H1 (cell line): ENCODE data around the gene CLDN9. TPM values are rescaled to one million over a fixed set of nuclear protein-coding genes. Genes with fewer than 3 reads are reported as not detected.

Source experiments
- CTCF ChIA-PET: fragments of 300-600 bp; sonication (Branson Sonifier 250); formaldehyde crosslinking; loops from one replicate; lab custom pipeline; 2021; ENCODE audit not compliant: partially characterized antibody; lab: Charles Lee
- POLR2A ChIA-PET: fragments of 300-600 bp; sonication (Branson Sonifier 250); formaldehyde crosslinking; loops from one replicate; lab custom pipeline; 2021; ENCODE audit warnings: inconsistent platforms; ENCODE audit not compliant: partially characterized antibody; lab: Charles Lee
- DNase-seq, 2 experiments: peaks; one replicate each; pipeline versions ENCODE4 v3.0.0 to v3.0.0-alpha.2; 2010 to 2022; ENCODE audit warnings: low spot score in 2 of 2, low read depth in 1 of 2, mixed read lengths in 1 of 2
- FAIRE-seq: peaks from 2 replicates; lab custom pipeline; 2011; peaks lifted over from hg19 to GRCh38; lab: Jason Lieb, UNC
- H2AFZ ChIP-seq: 2 replicates; pipeline ENCODE4 v1.8.1; 2012; ENCODE audit warnings: low read length, inconsistent platforms
- H2AK5ac ChIP-seq: 2 replicates; pipeline ENCODE4 v1.6.1; 2013; ENCODE audit warnings: low read depth, low read length
- H2BK120ac ChIP-seq: replicated peaks from 2 replicates; pipeline ENCODE3; 2013; ENCODE audit warnings: low read depth, low read length, inconsistent platforms
- H2BK12ac ChIP-seq: 2 replicates; pipeline ENCODE4 v1.6.1; 2013; ENCODE audit warnings: low read depth, low read length
- H2BK15ac ChIP-seq: 2 replicates; pipeline ENCODE4 v1.6.1; 2013; ENCODE audit warnings: low read length
- H2BK20ac ChIP-seq: 2 replicates; pipeline ENCODE4 v1.6.1; 2013; ENCODE audit warnings: low read length
- H2BK5ac ChIP-seq: 2 replicates; pipeline ENCODE4 v1.6.1; 2013; ENCODE audit warnings: low read depth, low read length
- H3K14ac ChIP-seq: 2 replicates; pipeline ENCODE4 v1.6.1; 2013; ENCODE audit warnings: inconsistent platforms; ENCODE audit not compliant: insufficient read length
- H3K18ac ChIP-seq: 2 replicates; pipeline ENCODE4 v1.6.1; 2013; ENCODE audit warnings: low read length; ENCODE audit errors: extremely low read depth
- H3K23ac ChIP-seq: 2 replicates; pipeline ENCODE4 v1.6.1; 2013; ENCODE audit warnings: inconsistent platforms; ENCODE audit not compliant: insufficient read length
- H3K23me2 ChIP-seq: 2 replicates; pipeline ENCODE4 v1.6.1; 2013; ENCODE audit warnings: low read depth, low read length
- H3K27ac ChIP-seq: 2 replicates; pipeline ENCODE4 v1.6.1; 2011; ENCODE audit warnings: low read depth, low read length, inconsistent platforms
- H3K27me3 ChIP-seq, 4 experiments: replicated peaks in 1 of 4; 1 replicate in 1 of 4; 2 replicates in 3 of 4; pipeline versions ENCODE4 v1.6.1 to v1.8.1; 2011 to 2013; ENCODE audit warnings: low read length in 3 of 4, mild to moderate bottlenecking in 3 of 4, inconsistent platforms in 2 of 4, mixed read lengths in 2 of 4, moderate library complexity in 1 of 4; ENCODE audit not compliant: control insufficient read depth in 3 of 4, insufficient read depth in 3 of 4; ENCODE audit errors: extremely low read depth in 1 of 4
- H3K36me3 ChIP-seq, 4 experiments: 2 replicates each; pipeline versions ENCODE4 v1.6.1 to v1.8.1; 2011 to 2013; ENCODE audit warnings: mild to moderate bottlenecking in 4 of 4, low read length in 3 of 4, moderate library complexity in 2 of 4, control low read depth in 1 of 4, inconsistent platforms in 1 of 4; ENCODE audit not compliant: insufficient read depth in 4 of 4, control insufficient read depth in 2 of 4
- H3K4ac ChIP-seq: replicated peaks from 2 replicates; pipeline ENCODE3; 2013; ENCODE audit warnings: low read length, low read depth, mixed read lengths, inconsistent platforms; ENCODE audit not compliant: insufficient read length
- H3K4me1 ChIP-seq, 4 experiments: replicated peaks in 1 of 4; 1 replicate in 1 of 4; 2 replicates in 3 of 4; pipeline versions ENCODE4 v1.6.1 to v1.8.1; 2011 to 2013; ENCODE audit warnings: low read length in 3 of 4, inconsistent platforms in 2 of 4, mixed read lengths in 1 of 4; ENCODE audit not compliant: insufficient read depth in 4 of 4, control insufficient read depth in 3 of 4
- H3K4me2 ChIP-seq, 2 experiments: 2 replicates each; pipeline versions ENCODE4 v1.6.1 to v1.8.1; 2011 to 2013; ENCODE audit warnings: low read depth in 2 of 2, low read length in 2 of 2, control low read depth in 1 of 2, inconsistent platforms in 1 of 2, mild to moderate bottlenecking in 1 of 2; ENCODE audit not compliant: insufficient read depth in 1 of 2
- H3K4me3 ChIP-seq, 4 experiments: fragments of 200-600, 300-600 bp in 1 of 4; sonication (generic), shearing (Covaris generic), sonication (Bioruptor Twin) in 1 of 4; 2 replicates each; pipeline versions ENCODE4 v1.5.1 to v1.8.1; 2011 to 2016; ENCODE audit warnings: low read length in 4 of 4, low read depth in 3 of 4, control low read depth in 2 of 4, inconsistent platforms in 2 of 4, mild to moderate bottlenecking in 2 of 4, mixed read lengths in 1 of 4, moderate library complexity in 1 of 4; ENCODE audit not compliant: insufficient read depth in 2 of 4; ENCODE audit errors: extremely low read depth in 1 of 4
- H3K56ac ChIP-seq: replicated peaks from 2 replicates; pipeline ENCODE3; 2013; ENCODE audit warnings: low read depth, mild to moderate bottlenecking, mixed read lengths, low read length, inconsistent platforms; ENCODE audit not compliant: insufficient read length
- H3K79me1 ChIP-seq: 2 replicates; pipeline ENCODE4 v1.6.1; 2013; ENCODE audit warnings: low read depth, low read length, control low read depth
- H3K79me2 ChIP-seq, 2 experiments: 2 replicates each; pipeline versions ENCODE4 v1.6.1 to v1.8.1; 2012 to 2013; ENCODE audit warnings: low read length in 2 of 2, mild to moderate bottlenecking in 2 of 2, inconsistent platforms in 1 of 2; ENCODE audit not compliant: insufficient read depth in 2 of 2, control insufficient read depth in 1 of 2
- H3K9ac ChIP-seq, 4 experiments: replicated peaks in 1 of 4; 1 replicate in 1 of 4; 2 replicates in 3 of 4; pipeline versions ENCODE4 v1.6.1 to v1.8.1; 2011 to 2013; ENCODE audit warnings: low read depth in 3 of 4, low read length in 3 of 4, control low read depth in 2 of 4, mild to moderate bottlenecking in 2 of 4, moderate library complexity in 2 of 4, inconsistent platforms in 1 of 4; ENCODE audit errors: extremely low read depth in 1 of 4
- H3K9me3 ChIP-seq, 2 experiments: 2 replicates each; pipeline versions ENCODE4 v1.6.1 to v1.8.1; 2012 to 2013; ENCODE audit warnings: mild to moderate bottlenecking in 2 of 2, moderate library complexity in 2 of 2, control low read depth in 1 of 2, inconsistent platforms in 1 of 2, low read depth in 1 of 2, low read length in 1 of 2, mixed read lengths in 1 of 2; ENCODE audit not compliant: insufficient read depth in 2 of 2
- H4K20me1 ChIP-seq, 2 experiments: replicated peaks in 1 of 2; 2 replicates each; pipeline versions ENCODE3 to v1.8.1; 2011 to 2013; ENCODE audit warnings: inconsistent platforms in 2 of 2, low read length in 2 of 2, mild to moderate bottlenecking in 1 of 2; ENCODE audit not compliant: insufficient read depth in 2 of 2, control insufficient read depth in 1 of 2
- H4K5ac ChIP-seq: 2 replicates; pipeline ENCODE4 v1.6.1; 2013; ENCODE audit warnings: low read length, low read depth, mixed read lengths, inconsistent platforms; ENCODE audit not compliant: insufficient read length
- H4K8ac ChIP-seq: 2 replicates; pipeline ENCODE4 v1.8.0; 2013; ENCODE audit warnings: mild to moderate bottlenecking, moderate library complexity, low read length, inconsistent platforms; ENCODE audit not compliant: insufficient read depth; ENCODE audit errors: extremely low read depth
- H4K91ac ChIP-seq: replicated peaks from 2 replicates; pipeline ENCODE3; 2013; ENCODE audit warnings: low read length, mixed read lengths, inconsistent platforms; ENCODE audit not compliant: insufficient read length
- CREB1 ChIP-seq: IDR thresholded peaks from 2 replicates; pipeline ENCODE4 v1.6.1; 2012; ENCODE audit warnings: inconsistent platforms
- JUN ChIP-seq: IDR thresholded peaks from 2 replicates; pipeline ENCODE4 v1.6.1; 2011; ENCODE audit warnings: low read depth, mild to moderate bottlenecking, improper control_type of control experiment, low read length
- KDM4A ChIP-seq: IDR thresholded peaks from one replicate; pipeline ENCODE4 v1.7.1; 2012; ENCODE audit warnings: low read depth, mild to moderate bottlenecking, moderate library complexity, low read length, inconsistent platforms; ENCODE audit not compliant: severe bottlenecking
- MAX ChIP-seq: IDR thresholded peaks from 2 replicates; pipeline ENCODE4 v1.6.1; 2012; ENCODE audit warnings: inconsistent platforms
- SUZ12 ChIP-seq: fragments of 200-600 bp; sonication (generic); IDR thresholded peaks from 2 replicates; pipeline ENCODE4 v1.6.1; 2012; ENCODE audit warnings: mild to moderate bottlenecking, inconsistent platforms, low read length, moderate library complexity, mixed read lengths
- YY1 ChIP-seq: IDR thresholded peaks from 2 replicates; pipeline ENCODE4 v1.6.1; 2011; ENCODE audit warnings: low read depth, mild to moderate bottlenecking, low read length
- ZNF274 ChIP-seq: IDR thresholded peaks from 2 replicates; pipeline ENCODE4 v1.7.0; 2012; ENCODE audit warnings: low read length, borderline replicate concordance; ENCODE audit errors: extremely low read depth
- WGBS, 2 experiments: shearing (Covaris generic) in 1 of 2; methylation state at CpG; one replicate each; pipeline versions ENCODE4 v1.1.6 to v1.1.7; 2013 to 2015; ENCODE audit warnings: low lambda C conversion rate in 2 of 2, mixed read lengths in 2 of 2, inconsistent platforms in 1 of 2, low coverage in 1 of 2, missing lambda C conversion rate in 1 of 2; ENCODE audit not compliant: insufficient replicate concordance in 2 of 2, insufficient coverage in 1 of 2, insufficient read length in 1 of 2; ENCODE audit errors: extremely low coverage in 1 of 2, missing lambda C conversion rate in 1 of 2; 5-methylcytosine and 5-hydroxymethylcytosine counted together
- polyA plus RNA-seq, 7 experiments: library from polyadenylated mRNA; depleted of rRNA in 3 of 7; stranded (reverse) in 5 of 7; unstranded in 2 of 7; fragments of >200 nt in 5 of 7; fragments of 200-250 nt in 2 of 7; gene quantifications; 1 replicate in 5 of 7; 2 replicates in 1 of 7; 4 replicates in 1 of 7; pipeline versions ENCODE4 v1.2.1 to v1.2.3, GENCODE V29; 2011 to 2013; ENCODE audit warnings: missing spikeins in 2 of 7, mixed read lengths in 2 of 7
- total RNA-seq: library from RNA; stranded (reverse); fragmentation: NEBNext Ultra II Directional; extraction: Animal tissue kit (Norgen Biotek cat#: 25700); gene quantifications from 2 replicates; pipeline ENCODE4 v1.2.1, GENCODE V29; 2021

Gene CLDN9
- total and polyA plus RNA-seq, 2 of the 8 experiments (the other 6 are each of a cell fraction or from before 2014, with no cell fraction given) = 0.60 to 0.89 TPM

DNA sequence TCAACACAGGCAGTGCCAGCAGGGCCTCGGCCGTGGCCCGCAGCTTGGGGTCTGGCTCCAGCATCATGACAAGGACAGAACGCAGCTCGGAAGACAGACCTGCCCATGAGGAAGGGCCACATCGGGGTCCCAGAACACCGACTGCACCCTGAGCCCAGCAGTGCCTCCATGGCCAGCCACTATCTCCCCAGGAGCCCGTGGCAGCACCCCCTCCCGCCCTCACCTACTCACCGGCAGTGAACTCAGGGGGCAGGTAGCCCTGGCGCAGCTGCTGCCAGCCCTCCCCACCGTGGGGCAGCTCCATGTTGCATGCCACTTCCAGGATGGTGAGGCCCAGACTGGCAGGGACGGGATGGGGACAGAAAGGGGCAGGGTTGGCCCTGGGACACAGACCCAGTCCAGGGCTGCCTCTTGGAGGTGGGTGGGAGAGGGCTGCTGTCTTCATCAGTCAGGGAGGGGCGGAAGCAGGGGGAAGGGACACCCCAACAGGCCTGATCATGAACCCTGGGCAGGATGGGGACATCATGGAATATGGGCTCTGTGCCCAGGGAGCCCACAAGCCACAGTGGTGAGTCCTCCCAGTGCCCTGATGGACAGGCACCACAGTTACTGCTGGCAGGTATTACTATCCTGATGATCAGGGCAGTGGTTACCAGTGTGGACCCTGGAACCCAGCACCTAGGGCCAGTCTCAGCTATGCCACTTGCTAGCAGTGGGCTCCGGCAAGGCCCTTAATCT, 38.2 kb upstream of the CLDN9 start:
- Histone ChIP-seq H3K4me2 (no peak overlapping the region), H2BK5ac (no peak overlapping the region; the same call in 1 of the 2 replicates), H3K23ac (no peak overlapping the region), H3K4ac (no peak overlapping the region), H3K4me1 (peaks cover 0 to 15% (median 9%) of the 10 kb centered on the region in 4 experiments; a peak in 6 of 7 replicates), H4K91ac (no peak overlapping the region), H2BK120ac (no peak overlapping the region), H3K14ac (no peak overlapping the region), H2AFZ (no peak overlapping the region), H3K4me3 (no peak overlapping the region), H3K79me1 (peaks cover 18% of the 10 kb centered on the region), H2BK12ac (no peak overlapping the region), H3K36me3 (peaks cover 20 to 46% (median 33%) of the 10 kb centered on the region in 4 experiments), H3K9me3 (no peaks in the 10 kb centered on the region), H2BK15ac (no peak overlapping the region), H2AK5ac (no peak overlapping the region), H3K9ac (no peak overlapping the region), H3K18ac (no peak overlapping the region), H3K27me3 (no peaks in the 10 kb centered on the region), H4K5ac (no peak overlapping the region), H2BK20ac (no peak overlapping the region), H3K79me2 (peaks cover 0 to 7% of the 10 kb centered on the region in 2 experiments; a peak in 2 of 4 replicates), H4K20me1 (peaks cover 30 to 41% of the 10 kb centered on the region in 2 experiments), H3K23me2 (peaks cover 4% of the 10 kb centered on the region; the same call in 1 of the 2 replicates), H4K8ac (no peak overlapping the region), H3K56ac (no peak overlapping the region), H3K27ac (no peak overlapping the region)
- DNase-seq = no peak
- POLR2A ChIA-PET = interaction anchor here (0.7 to 25.4 kb wide), 11 partner anchors 8 to 67 kb away, joined by 3 to 455 read pairs (median 4); partner anchors contain the start of genes CLDN6, HCFC1R1, KREMEN2 and PKMYT1
- no peak for FAIRE-seq
- CTCF ChIA-PET = interaction anchor here (0.7 to 2.8 kb wide), 9 partner anchors 9 to 1021 kb away, joined by 3 to 15 read pairs (median 3); no protein-coding TSS in a partner anchor
- no peak for TF ChIP-seq YY1
- no peak for TF ChIP-seq CREB1
- no peak for TF ChIP-seq SUZ12
- no peak for TF ChIP-seq MAX
- TF ChIP-seq JUN = no peak
- TF ChIP-seq KDM4A = no peak
- TF ChIP-seq ZNF274 = no peak
- 93% methylated on average over 12 of the region's 15 CpGs; no CpG with 5 or more reads in 1 of the 2 experiments for WGBS, 2 experiments
